Right kidney (tissue), 1 donor: ENCODE measurements around the gene GPALPP1.
"Not testable (repeated sequence)": the region's sequence is repeated elsewhere in the genome, so short reads cannot be mapped to it uniquely, and the experiment has no call there.

ENCODE experiments used
- DNase-seq: peaks from one replicate; pipeline ENCODE4 v3.0.0-alpha.2; 2016

The GPALPP1 gene

DNA sequence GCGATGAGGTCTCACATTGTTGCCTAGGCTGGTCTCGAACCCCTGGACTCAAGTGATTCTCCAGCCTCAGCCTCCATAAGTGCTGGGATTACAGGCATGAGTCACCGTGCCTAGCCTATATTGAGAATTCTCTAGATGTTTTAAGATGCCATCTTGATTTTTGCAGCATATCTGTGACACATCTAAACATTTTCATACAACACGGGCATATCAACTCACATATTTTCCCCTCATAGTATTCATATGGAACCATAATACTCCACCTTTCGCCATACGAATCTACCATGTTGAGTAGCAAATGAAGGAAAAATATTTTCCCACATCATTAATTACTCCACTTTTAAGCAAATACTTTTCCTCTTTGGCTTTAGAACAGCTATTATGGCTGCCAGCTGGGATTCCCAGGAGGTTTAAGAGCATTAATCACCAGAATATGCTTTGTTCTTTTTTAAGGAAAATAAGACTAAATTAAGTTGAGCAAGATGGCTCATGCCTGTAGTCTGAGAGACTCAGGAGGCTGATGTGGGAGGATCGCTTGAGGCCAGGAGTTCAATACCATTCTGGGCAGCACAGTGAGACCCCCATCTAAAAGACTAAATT lies 74.0 kb downstream of the GPALPP1 start:
- no peak for DNase-seq

GRCh38 chr13:45063889-45064288 lies 74.6 kb downstream of the GPALPP1 start:
- DNase-seq = not testable (repeated sequence)

DNA sequence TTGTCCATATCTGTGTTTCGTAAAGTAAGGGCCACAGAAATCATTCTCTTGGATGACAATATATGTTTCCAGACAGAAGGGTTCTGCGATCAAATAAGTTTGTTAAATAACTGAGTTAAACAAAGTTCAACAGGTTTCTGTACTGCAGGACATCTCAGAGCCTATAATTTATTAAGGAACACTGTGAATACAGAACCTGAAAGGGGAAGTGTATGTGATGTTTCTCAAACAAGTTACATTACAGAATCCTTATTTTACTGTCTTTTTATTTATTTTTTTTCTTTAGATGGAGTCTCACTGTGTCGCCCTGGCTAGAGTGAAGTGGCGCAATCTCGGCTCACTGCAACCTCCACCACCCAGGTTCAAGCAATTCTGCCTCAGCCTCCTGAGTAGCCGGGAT lies 75.6 kb downstream of the GPALPP1 start:
- no peak for DNase-seq

DNA sequence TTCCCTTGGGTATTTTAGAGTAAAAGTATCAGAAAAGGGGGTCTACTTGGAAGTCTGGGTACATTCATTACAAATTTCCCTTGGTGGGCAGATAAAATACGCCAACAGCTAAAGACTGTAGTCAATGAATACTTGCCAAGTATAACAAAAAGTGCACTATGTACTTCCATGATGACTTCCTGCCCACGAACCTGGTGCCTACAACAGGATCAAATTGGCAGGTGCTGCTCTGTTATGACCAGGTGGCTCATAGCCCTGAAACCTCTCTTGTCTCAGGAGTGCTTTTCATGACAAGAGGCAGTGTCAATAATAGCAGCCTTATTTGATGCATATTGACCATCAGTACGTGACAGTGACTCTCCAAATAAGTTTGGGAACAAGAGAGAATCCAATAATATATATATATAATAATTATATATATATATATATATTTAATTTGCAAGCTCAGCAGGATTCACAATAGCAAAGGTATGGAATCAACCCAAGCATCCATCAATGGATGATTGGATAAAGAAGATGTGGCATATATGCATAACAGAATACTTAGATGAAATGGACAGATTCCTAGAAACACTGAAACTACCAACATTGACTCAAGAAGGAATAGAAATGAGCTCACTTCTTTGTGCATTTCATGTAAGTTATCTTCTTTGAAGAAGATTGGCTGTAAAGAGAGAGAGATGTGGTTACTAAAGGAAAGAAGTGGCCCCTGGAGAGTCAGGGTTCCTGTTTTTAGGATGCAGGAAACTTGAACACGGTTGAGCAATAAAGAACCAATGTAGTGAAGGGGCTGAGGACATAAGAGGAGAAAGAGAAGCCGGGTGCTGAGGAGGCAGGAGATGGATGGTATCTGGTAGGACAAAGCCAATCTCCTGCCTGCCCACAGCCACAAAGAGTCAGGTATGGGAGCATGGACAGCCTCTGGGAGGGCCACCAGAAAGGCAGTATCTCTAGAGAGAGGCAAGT lies 79.0 kb downstream of the GPALPP1 start:
- no peak for DNase-seq

DNA sequence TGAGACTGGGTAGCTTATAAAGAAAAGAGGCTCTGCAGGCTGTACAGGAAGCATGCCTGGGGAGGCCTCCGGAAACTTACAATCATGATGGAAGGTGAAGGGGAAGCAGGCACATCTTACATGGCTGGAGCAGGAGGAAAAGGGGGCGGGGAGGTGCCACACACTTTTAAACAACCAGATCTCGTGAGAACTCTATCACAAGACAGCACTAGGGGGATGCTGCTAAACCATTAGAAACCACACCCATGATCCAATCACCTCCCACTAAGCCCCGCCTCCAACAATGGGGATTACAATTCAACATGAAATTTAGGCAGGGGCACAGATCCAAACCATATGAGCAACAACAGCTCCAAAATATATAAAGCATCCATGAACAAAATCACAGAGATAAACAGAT lies 84.5 kb downstream of the GPALPP1 start:
- no peak for DNase-seq

GRCh38 chr13:45074721-45075120 lies 85.4 kb downstream of the GPALPP1 start:
- no peak for DNase-seq

GRCh38 chr13:45078003-45078402 lies 88.7 kb downstream of the GPALPP1 start:
- DNase-seq = no peak
